Brain pericyte (primary cell): ENCODE data around the gene MAGEA10.
"Not testable (repeated sequence)": the region's sequence is repeated elsewhere in the genome, so short reads cannot be mapped to it uniquely, and the experiment has no call there.

Experiments used
- DNase-seq: peaks from one replicate; pipeline ENCODE4 v3.0.0-alpha.2; 2012; ENCODE audit warnings: low read depth, low spot score

MAGEA10 gene

DNA sequence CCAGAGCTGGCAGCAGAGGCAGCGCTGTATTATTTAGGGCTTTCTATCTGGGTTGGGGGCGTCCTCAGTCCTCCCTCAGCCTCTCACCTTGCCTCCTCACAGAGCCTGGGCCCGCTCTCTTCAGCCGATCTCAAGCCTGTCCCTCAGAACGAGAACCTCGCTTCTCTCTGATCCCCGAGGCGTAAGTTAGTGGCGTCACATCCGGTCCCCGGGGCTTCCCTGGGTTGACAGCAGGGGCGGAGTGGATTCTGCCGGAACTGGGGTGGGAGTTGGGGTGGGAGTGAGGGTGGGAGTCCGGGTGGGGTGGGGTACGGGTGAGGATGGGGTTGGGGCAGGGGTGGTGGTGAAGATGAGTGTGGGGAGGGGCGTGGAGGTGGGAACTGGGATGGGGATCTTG is at the start of gene MAGEA10:
MAGEA10 (minus strand) TSS at position 190 of the 397 bp plus-strand sequence. CDS start 2,957 bp downstream, outside the sequence.
- DNase-seq, result no peak

DNA sequence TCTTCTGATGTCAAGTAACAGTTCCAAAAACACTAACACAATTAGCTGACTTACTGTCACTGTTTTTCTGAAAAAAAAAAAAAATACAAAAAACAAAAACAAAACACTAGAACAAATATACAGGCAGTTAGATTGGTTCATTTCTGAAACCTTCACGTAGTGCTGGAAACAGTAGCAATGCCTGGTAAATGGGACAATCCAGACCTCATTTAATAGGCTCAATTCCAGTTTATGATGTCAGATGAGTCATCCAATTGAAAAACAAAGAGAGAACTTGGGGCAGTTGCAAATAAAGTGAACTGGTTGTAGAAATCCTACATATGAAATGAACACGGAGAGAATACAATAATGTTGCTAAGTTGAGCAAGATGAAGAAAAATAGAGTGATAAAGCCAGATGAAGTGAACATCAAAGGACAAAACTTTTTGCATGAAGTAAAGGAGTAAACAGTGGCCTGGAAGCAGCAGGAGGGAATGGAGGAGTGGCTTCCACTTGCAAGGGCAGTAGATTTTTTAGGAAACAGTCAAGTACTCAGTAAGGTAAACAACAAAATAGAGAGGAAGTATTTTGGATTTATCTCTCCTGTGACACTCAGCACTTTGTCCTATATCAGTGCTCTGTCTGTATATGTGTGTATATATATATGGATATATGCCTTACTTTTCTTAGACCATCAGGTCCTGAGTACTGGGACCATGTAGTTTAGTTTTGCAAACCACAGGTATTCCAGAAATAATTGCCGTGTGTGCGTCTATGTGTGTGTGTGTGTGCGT is 39.3 kb upstream of the MAGEA10 start:
- no peak for DNase-seq

DNA sequence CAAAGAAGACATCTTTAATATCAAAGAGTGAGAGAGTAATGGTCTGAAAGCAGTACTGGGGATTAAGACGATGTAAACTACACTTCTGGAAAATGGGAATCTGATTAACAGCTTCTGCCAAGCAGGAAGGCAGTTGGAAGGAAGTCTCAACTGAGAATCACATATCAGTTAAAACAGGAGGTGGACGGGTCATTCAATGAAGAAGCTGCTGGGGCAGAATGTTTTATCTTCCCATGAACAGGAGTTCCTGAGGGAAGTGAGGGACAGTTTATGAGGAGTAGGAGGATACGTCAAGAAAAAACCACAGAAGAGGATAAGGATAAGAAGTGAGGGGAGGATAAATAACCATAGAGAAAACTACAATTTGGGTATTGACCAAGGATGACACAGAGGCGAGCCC is 38.7 kb upstream of the MAGEA10 start:
- DNase-seq, result no peak

DNA sequence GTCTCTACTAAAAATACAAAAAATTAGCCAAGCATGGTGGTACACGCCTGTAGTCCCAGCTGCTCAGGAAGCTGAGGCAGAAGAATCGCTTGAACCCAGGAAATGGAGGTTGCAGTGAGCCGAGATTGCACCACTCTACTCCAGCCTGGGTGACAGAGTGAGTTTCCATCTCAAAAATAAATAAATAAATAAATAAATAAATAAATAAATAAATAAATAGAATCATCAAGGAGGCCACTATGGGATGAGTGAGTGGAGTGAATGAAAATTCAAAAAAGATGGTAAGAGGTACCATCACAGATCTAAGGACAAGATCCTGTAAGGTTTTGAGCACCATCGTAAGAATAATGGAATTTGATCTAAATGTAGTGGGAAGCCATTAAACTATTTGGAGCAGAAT is 37.5 kb upstream of the MAGEA10 start:
- not testable (repeated sequence) for DNase-seq

DNA sequence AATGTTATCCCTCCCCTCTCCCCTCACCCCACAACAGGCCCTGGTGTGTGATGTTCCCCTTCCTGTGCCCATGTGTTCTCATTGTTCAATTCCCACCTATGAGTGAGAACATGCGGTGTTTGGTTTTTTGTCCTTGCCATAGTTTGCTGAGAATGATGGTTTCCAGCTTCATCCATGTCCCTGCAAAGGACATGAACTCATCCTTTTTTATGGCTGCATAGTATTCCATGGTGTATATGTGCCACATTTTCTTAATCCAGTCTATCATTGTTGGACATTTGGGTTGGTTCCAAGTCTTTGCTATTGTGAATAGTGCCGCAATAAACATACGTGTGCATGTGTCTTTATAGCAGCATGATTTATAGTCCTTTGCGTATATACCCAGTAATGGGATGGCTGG is 35.5 kb upstream of the MAGEA10 start:
- DNase-seq, result not testable (repeated sequence)

DNA sequence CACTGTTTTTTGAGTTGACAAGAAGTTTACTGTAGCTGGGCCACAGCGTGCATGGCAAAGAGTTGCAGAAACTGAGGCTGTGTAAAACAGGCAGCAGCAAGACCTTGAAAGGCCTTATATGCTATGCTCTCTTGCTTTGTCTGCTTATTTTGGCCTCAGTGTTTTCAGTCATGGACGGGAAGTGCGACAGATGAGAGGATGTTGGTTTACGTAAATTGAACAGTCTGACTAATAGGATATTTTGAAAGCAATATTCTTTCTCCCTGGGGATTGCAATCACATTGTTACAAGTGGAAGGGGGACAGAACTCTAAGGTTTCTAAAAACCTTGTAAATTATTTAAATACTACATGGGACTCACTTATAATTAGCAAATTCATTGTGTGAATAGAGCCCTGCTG is 32.2 kb upstream of the MAGEA10 start:
- DNase-seq, result no peak

DNA sequence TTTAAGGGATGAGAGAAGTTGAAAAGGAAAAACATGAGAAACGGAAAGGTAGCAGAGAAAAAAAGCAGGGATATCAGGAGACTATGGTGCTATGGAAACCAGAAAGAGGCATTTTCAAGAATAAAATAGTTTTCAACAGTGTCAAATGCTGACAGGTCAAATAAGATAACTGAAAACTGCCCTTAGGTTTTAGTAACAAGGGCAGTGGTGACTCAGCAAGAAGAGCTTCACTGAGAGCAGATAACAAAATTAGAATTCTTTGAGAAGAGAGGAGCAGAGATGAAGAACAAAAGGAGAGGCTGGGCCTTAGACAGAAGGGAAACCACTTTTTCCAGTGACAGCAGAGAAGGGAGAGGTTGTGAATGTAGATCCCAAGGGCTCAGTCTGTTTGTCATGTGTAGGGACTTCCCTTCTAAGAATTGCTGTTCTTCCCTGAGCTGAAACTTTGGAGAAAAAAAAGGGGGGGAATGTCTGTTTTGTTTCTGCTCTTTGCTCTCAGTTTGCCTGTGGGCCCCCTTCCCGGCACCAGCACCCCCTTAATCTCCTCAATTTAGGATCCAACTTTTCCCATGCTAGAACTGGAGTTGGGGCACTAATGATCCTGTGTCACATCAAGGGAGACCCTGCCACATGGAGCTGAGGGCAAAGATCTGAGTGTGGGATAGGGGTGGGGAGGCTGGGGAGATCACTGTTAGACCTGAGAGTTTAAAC is 26.8 kb upstream of the MAGEA10 start:
- no peak for DNase-seq

DNA sequence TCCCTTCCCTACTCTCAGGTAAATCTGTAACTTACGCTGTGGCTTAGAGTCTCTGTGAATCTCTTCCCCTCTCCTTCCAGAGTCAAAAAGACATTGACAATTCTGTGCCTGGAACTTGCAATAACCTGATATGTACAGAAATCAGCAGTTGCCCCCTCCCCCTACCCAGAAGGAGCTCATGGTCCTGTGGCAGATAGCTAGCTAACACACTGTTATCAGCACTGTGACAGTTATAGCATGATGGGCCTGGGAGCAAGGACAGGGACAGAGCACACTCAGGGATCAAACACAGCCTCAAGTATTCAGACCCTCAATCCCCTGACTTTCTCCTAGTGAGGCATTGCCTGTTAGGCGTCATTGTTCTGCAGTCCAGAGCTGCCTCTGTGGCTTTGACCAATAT is 18.7 kb upstream of the MAGEA10 start:
- DNase-seq, result no peak

DNA sequence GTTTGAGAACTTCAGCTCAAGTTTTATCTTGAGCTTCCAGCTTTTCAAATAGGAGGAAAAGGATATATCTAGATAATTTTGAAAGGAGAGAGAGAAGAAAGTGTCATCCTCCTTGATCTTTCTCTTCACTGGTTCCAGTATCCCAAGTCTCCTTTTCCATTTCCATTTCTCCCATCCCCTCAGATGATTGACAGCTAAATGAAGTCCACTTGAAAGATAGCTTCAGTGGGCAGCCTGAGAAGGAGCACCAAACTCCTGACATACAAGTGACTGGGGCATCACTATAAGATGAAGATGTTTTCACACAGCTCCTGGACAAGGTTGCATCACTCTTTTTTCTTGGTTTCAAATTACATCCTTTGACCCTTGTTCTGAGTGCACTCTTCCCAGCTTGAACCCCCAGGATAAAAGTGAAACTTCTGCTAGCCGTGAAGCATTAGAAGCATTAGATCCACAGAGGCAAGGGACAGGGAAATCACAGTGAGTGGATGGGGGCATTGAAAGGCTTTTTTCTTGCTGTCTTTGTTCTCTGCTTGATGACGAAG is 17.5 kb upstream of the MAGEA10 start:
- DNase-seq, result no peak

DNA sequence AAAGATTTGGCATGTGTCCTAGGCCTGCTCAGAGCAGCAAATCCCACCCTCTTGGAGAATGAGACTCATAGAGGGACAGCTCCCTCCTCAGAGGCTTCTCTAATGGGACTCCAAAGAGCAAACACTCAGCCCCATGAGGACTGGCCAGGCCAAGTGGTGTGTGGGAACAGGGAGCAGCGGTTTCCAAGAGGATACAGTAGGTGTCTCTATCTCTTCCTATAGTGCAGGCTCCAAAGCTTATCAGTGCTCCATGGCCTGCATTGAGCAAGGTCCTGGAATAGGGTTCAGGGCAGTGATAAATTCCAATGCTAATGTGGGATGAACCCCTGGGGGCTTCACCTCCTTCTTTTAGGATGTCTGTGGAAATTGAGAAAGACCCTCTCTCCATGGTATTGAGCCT is 15.7 kb upstream of the MAGEA10 start:
- no peak for DNase-seq

DNA sequence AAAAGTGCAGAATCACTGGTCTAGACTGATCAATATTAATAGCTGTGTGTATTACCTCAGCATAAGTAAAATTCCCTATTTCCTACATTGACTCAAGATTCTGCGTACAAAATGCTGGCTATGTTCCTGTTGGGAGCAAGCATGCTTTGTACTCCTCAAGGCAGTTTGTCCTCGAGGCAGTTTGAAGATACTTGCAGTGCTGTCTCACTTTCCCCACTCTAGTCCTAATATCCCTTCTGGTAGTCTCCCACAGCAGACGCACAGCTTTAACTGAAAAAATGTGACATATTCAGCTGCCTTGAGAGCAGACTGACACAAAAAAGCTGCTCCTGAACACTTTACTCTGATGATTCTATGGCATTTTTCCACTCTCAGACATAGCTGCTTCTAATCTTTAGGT is 12.9 kb upstream of the MAGEA10 start:
- DNase-seq, result no peak

DNA sequence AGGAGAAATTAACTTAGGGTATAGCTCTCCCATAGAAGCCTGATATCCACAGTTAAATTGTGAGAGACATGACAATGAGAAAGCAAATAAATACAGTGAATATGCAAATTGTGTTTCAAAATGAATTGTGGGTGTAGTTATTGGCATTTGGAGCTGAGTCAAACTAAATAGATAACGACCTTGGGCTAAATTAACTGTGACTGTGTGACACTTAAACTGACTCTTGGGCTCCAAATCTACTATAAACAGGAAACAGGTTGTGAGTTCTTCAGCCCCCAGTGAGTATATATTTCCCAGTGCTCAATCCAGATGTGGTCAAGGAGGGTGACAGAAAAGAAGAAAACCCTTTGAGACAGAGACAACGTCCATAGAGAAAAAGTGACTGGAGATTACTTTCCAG is 11.3 kb upstream of the MAGEA10 start:
- DNase-seq, result no peak

DNA sequence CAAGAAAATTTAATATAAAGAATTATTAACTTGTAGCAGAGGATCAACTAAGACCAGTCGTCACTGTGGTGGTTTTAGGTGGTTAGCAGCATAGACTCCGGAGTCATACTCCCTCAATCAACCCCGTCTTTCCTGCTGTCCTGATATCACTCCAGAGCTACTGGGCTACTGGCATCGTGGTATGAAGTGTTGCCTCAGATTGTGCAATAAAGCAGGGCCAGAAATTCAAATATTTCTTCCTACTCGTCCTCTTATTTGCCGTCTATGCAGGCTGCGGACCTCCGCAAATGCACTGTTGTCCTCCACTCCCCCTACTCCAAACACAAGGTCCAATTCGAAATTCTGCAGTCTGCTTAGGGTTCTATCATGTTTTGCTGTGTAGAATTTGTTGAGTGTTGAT is 1.2 kb upstream of the MAGEA10 start:
- DNase-seq, result no peak

DNA sequence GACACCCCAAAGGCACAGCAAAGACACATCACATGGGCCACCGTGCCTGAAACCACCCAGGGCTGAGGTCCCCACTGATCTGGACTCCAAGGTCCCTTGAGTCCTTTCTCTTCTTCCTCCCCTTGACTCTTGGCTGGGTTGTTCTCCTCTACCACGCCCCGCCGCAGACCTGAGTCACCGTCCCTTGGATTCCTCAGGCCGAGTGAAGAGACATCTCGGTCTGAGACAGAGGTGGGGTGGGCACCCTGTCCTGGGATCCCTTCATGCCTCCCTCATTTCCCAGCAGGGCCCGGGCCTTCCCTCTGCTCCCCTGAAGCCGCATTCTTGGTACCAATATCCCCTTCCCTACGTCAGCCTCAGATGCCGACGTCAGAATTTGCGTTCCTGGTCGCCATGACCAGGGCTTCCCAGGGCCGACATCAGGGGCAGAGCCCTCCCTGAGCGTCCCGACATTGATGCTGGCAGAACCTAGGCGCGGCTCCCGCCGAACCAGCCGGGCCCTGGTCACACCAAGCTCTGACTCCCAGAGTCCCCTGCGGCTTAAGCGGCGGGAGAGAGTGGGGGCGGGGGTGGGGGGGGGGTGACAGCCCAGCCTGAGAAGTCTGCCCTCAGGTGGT is 498 bp downstream of the MAGEA10 start:
- no peak for DNase-seq

DNA sequence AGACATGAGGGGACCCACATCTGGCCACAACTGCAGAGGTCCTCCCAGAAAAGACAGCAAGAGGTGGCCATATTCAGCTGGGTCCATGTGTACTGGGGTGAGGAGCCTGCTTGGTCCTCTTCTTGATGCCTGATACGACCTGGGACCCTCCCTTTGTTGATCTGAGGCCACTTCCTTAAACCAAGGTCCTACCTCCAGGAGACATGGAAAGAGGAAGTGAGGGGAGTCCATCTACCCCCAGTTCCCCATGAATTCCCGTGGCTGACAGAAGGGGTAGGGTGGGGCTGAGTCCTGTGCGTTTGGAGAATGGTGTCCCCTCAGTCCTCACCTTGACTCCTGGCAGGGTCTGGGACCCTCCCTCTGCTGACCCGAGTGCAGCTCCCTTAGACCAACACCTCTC is 2.1 kb downstream of the MAGEA10 start:
- no peak for DNase-seq

DNA sequence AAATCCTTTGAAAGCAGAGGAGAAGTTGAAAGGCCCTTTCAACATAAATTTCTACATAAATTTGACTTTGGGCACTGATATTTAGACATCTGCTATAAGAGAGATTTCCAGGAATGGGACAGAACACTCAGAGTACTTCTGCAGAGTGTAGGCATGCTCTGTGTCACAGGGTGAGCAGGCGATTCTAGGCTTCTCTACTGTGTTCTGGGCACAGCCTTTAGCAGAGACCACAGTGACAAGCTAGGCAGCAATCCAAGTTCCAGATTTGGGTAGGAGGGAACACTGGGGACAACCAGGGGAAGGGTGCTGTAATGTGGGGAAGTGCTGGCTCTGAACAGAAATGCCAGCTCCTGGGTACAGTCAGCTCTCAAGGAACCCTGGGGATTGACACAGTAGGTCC is 6.9 kb downstream of the MAGEA10 start:
- DNase-seq, result no peak

DNA sequence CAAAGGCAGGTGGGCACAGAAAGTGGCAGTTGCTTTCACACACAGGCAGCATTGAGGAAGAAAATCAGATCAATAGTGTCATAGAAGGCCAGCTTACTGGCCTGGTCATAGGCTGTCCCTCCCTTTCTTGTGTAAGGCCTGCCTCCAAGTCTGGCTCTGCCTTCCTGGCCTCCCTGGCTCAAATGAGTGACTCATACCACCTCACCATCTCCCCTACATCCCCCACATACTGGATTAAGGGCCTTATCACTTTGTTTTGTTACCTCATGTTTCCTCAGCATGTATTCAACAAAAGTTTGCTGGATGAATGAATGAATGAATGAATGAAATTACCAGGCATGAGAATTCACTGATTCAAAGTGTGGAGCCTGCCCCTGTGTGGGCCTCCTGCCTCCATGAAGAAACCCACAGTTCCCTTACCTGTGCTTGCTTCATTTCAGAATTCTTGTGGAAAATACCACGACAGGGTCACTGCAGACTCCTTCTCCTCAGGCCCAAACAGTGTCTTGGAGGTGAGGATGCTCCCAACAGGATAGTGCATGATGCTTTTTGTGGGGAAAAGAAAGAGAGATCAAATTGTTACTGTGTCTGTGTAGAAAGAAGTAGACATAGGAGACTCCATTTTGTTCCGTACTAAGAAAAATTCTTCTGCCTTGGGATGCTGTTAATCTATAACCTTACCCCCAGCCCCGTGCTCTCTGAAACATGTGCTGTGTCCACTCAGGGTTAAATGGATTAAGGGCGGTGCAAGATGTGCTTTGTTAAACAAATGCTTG is 9.1 kb downstream of the MAGEA10 start:
- not testable (repeated sequence) for DNase-seq

DNA sequence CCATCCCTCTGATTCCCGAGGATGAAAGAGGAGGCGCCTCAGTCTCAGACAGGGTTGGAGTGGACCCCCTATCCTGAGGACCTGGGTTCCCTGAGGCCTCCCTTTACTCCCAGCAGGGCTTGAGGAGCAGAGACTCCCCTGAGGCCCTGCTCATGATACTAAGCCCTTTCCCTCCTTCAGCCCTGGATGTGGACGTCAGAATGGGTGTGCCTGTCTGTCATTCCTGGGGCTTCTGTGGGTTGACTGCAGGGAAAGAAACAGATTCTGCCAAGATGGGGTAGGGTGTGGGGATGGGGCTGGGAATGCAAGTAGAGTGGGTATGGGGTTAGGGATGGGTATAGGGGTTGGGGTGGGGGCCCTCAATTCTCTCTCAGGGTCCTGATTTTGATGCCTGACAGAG is 21.1 kb downstream of the MAGEA10 start:
- no peak for DNase-seq

DNA sequence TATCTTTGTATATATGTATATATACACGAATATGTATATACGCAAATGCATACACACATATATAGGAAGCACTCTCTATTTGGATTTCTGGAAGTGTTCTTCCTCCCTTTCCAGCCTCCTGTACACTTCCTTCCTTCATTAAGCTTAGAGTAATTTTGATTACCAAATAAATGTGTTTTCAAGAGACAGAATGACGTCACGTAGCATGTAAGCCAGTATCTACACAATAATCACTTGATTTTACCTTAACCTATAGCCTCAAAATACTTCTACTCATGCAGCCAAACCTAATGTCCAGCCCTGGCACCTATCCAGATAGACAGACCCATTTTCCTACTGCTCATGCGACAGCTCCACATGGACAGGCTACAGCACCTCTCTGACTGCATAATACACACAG is 29.9 kb downstream of the MAGEA10 start:
- no peak for DNase-seq

DNA sequence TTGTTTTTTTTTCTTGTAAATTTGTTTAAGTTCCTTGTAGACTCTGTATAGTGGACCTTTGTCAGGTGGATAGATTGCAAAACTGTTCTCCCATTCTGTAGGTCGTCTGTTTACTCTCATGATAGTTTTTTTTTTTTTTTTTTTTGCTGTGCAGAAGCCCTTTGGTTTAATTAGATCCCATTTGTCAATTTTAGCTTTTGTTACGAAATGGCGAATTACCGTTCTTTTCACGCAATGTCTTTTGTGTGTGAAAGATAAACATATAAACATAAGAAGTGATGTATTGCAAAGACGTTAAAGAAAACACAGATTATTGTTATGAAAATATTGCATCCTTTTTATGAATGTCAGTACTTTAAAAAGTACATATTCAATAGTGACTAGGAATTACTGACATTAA is 34.5 kb downstream of the MAGEA10 start:
- DNase-seq, result no peak

DNA sequence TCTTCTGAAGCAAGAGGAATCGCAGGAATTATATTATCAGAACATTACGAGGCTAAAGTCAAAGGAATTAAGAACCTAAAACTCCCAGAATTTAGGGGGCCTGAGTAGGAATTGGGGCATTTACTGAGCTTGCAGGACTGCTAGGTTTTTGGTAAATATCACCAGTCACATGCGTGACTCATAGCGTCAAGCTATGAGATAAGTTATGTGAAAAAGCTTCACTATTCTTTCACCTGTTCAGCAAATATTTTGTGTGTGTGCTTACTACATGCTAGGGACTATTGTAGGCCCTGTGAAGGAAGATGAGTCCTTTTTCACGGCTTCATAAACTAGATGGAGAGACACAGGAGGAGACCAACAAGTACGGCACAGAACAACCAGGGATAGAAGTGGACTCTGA is 52.2 kb downstream of the MAGEA10 start:
- DNase-seq, result no peak
